NCI-H1694 treated with DMSO at 0.1 percent for 48 hours (cell line): ENCODE measurements around the gene PPP2CA.
"Not testable (repeated sequence)": the region's sequence is repeated elsewhere in the genome, so short reads cannot be mapped to it uniquely, and the experiment has no call there.

Experiments used
- DNase-seq: peaks from one replicate; lab custom pipeline; 2025; lab: John Stamatoyannopoulos, UW

Gene PPP2CA

GRCh38 chr5:134245101-134245604, 19.3 kb upstream of the PPP2CA start:
- DNase-seq = no peak

GRCh38 chr5:134242146-134242545, 16.3 kb upstream of the PPP2CA start:
- no peak for DNase-seq

GRCh38 chr5:134240421-134240962, 14.6 kb upstream of the PPP2CA start:
- peak; percentile 55 for DNase-seq

GRCh38 chr5:134236820-134237219, 10.9 kb upstream of the PPP2CA start:
- DNase-seq = no peak

GRCh38 chr5:134236318-134236717, 10.4 kb upstream of the PPP2CA start:
- DNase-seq = no peak

- DNase-seq = no peak
Observed at GRCh38 chr5:134228624-134229023, 2.8 kb upstream of the PPP2CA start.

GRCh38 chr5:134227776-134228175, 1.9 kb upstream of the PPP2CA start:
- no peak for DNase-seq

GRCh38 chr5:134227259-134227658, 1.4 kb upstream of the PPP2CA start:
- no peak for DNase-seq

GRCh38 chr5:134226441-134227192, 744 bp upstream of the PPP2CA start:
- no peak for DNase-seq

- peak; percentile 34 for DNase-seq
Observed at GRCh38 chr5:134224888-134225779, 739 bp downstream of the PPP2CA start.

- no peak for DNase-seq
Observed at GRCh38 chr5:134223406-134224248, 2.2 kb downstream of the PPP2CA start.

- DNase-seq = not testable (repeated sequence)
Observed at GRCh38 chr5:134221690-134222089, 4.2 kb downstream of the PPP2CA start.

- no peak for DNase-seq
Observed at GRCh38 chr5:134215757-134216156, 10.1 kb downstream of the PPP2CA start.

GRCh38 chr5:134211263-134212031, 14.4 kb downstream of the PPP2CA start:
- not testable (repeated sequence) for DNase-seq

- DNase-seq = no peak
Observed at GRCh38 chr5:134209477-134210245, 16.2 kb downstream of the PPP2CA start.

- no peak for DNase-seq
Observed at GRCh38 chr5:134207696-134208095, 18.2 kb downstream of the PPP2CA start.

GRCh38 chr5:134206627-134207160, 19.2 kb downstream of the PPP2CA start:
- DNase-seq = no peak

- no peak for DNase-seq
Observed at GRCh38 chr5:134204575-134204974, 21.3 kb downstream of the PPP2CA start.

- DNase-seq = no peak
Observed at GRCh38 chr5:134203630-134204029, 22.2 kb downstream of the PPP2CA start.

- DNase-seq = no peak
Observed at GRCh38 chr5:134195666-134196065, 30.2 kb downstream of the PPP2CA start.
